Progenitor cell of endocrine pancreas (in vitro differentiated cells): ENCODE measurements around the gene FNBP1. TPM values are rescaled to one million over a fixed set of nuclear protein-coding genes. Genes with fewer than 3 reads are reported as not detected.
A peak's percentile ranks its signal among the peaks of the same experiment; 100 is the strongest.
"Not testable (repeated sequence)": the region's sequence is repeated elsewhere in the genome, so short reads cannot be mapped to it uniquely, and the experiment has no call there.

Experiments
- DNase-seq: peaks from one replicate; pipeline ENCODE4 v3.0.0; 2021; ENCODE audit warnings: low spot score; ENCODE audit not compliant: unreplicated experiment
- H3K27ac Mint-ChIP-seq: 2 replicates; pipeline ENCODE4 v1.8.0; 2021; ENCODE audit warnings: mild to moderate bottlenecking, moderate library complexity, mixed read lengths
- H3K27me3 Mint-ChIP-seq: 2 replicates; pipeline ENCODE4 v1.8.0; 2021; ENCODE audit warnings: mixed read lengths
- H3K36me3 Mint-ChIP-seq: 2 replicates; pipeline ENCODE4 v1.8.0; 2022; ENCODE audit warnings: mixed read lengths; ENCODE audit not compliant: insufficient read depth
- H3K4me1 Mint-ChIP-seq: 2 replicates; pipeline ENCODE4 v1.8.0; 2021; ENCODE audit warnings: low read depth, mixed read lengths
- H3K4me3 Mint-ChIP-seq: 2 replicates; pipeline ENCODE4 v1.8.0; 2021; ENCODE audit warnings: low read depth, mild to moderate bottlenecking, moderate library complexity, mixed read lengths
- H3K9me3 Mint-ChIP-seq: 2 replicates; pipeline ENCODE4 v1.8.0; 2021; ENCODE audit warnings: low read depth, mixed read lengths
- total RNA-seq: library from RNA; stranded (reverse); gene quantifications from 2 replicates; pipeline ENCODE4 v1.2.1, GENCODE V29; 2021
- TF ChIP-seq, protein P1 (sequence below): fragments of 200-600 bp; sonication (generic); IDR thresholded peaks from one replicate; pipeline ENCODE4 v1.5.0; 2021; ENCODE audit warnings: antibody characterized with exemption, mild to moderate bottlenecking; ENCODE audit not compliant: unreplicated experiment

Gene FNBP1
- total RNA-seq, 1 donor from 2014 or later = 44.1 TPM

DNA sequence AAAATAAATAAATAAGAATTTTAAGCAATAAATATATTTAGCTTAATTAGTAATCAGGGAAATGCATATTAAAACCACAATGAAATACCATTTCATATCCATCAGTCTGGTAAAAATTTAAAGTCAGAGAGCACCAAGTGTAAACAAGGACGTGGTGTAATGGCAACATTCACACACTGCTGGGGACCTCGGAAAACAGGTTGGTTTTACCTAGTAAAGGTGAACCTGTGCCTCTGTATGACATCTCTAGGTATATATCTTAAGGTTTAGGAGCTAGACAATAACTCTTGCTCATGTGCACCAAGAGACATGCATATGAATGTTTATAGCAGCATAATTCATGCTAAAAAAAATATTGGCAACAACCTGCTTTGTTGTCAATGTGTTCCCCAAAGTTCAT lies 29.7 kb downstream of the FNBP1 start:
- Mint-ChIP-seq H3K9me3 (peaks cover 7% of the 10 kb centered on the region), H3K27me3 (no peaks in the 10 kb centered on the region), H3K4me3 (no peak overlapping the region), H3K4me1 (peaks cover 3% of the 10 kb centered on the region), H3K36me3 (peaks cover 12% of the 10 kb centered on the region), H3K27ac (no peak overlapping the region)
- TF ChIP-seq, protein P1, sequence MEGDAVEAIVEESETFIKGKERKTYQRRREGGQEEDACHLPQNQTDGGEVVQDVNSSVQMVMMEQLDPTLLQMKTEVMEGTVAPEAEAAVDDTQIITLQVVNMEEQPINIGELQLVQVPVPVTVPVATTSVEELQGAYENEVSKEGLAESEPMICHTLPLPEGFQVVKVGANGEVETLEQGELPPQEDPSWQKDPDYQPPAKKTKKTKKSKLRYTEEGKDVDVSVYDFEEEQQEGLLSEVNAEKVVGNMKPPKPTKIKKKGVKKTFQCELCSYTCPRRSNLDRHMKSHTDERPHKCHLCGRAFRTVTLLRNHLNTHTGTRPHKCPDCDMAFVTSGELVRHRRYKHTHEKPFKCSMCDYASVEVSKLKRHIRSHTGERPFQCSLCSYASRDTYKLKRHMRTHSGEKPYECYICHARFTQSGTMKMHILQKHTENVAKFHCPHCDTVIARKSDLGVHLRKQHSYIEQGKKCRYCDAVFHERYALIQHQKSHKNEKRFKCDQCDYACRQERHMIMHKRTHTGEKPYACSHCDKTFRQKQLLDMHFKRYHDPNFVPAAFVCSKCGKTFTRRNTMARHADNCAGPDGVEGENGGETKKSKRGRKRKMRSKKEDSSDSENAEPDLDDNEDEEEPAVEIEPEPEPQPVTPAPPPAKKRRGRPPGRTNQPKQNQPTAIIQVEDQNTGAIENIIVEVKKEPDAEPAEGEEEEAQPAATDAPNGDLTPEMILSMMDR = no peak
- DNase-seq = no peak

- H3K4me1 Mint-ChIP-seq = peaks cover 3% of the 10 kb centered on the region
- H3K27me3 Mint-ChIP-seq = no peaks in the 10 kb centered on the region
- H3K4me3 Mint-ChIP-seq = no peak overlapping the region
- H3K36me3 Mint-ChIP-seq = peaks cover 9% of the 10 kb centered on the region
- no peak for DNase-seq
- TF ChIP-seq, protein P1 = no peak
- H3K9me3 Mint-ChIP-seq = peaks cover 7% of the 10 kb centered on the region
- H3K27ac Mint-ChIP-seq = no peak overlapping the region
Measured at GRCh38 chr9:130010151-130010988, 32.6 kb downstream of the FNBP1 start.

GRCh38 chr9:130009546-130009945 lies 33.4 kb downstream of the FNBP1 start:
- not testable (repeated sequence) for H3K4me3 Mint-ChIP-seq, DNase-seq, H3K9me3 Mint-ChIP-seq, H3K4me1 Mint-ChIP-seq, H3K27ac Mint-ChIP-seq, H3K27me3 Mint-ChIP-seq, H3K36me3 Mint-ChIP-seq

DNA sequence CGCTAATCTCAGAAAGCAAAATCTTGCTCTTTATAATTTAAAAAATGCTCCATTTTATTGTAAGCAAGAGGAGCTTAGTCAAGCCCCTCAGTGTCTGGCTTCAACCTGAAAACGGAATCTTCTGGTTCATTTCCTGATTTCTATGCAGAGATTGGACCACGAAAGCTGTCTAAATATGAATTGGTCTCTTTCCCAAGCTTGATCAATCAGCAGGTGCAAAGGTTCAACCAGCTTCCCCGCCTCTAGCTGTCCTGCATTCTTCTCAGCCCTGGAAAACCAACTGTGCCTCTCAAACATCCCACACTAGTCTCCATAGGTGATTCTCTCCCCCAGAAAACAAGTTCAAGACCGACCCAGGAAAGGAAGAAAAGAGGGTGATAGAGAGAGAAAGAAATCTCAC lies 34.5 kb downstream of the FNBP1 start:
- peaks cover 3% of the 10 kb centered on the region for H3K4me1 Mint-ChIP-seq
- H3K4me3 Mint-ChIP-seq = no peak overlapping the region
- DNase-seq = no peak
- H3K36me3 Mint-ChIP-seq = peaks cover 9% of the 10 kb centered on the region
- TF ChIP-seq, protein P1 = no peak
- peaks cover 7% of the 10 kb centered on the region for H3K9me3 Mint-ChIP-seq
- H3K27ac Mint-ChIP-seq = peak overlapping the region; percentile 60
- H3K27me3 Mint-ChIP-seq = no peaks in the 10 kb centered on the region

GRCh38 chr9:130006952-130007351 lies 36.0 kb downstream of the FNBP1 start:
- not testable (repeated sequence) for H3K4me3 Mint-ChIP-seq, H3K27me3 Mint-ChIP-seq, H3K9me3 Mint-ChIP-seq, H3K4me1 Mint-ChIP-seq, H3K27ac Mint-ChIP-seq, DNase-seq, H3K36me3 Mint-ChIP-seq

GRCh38 chr9:130003943-130004552 lies 38.9 kb downstream of the FNBP1 start:
- H3K27me3 Mint-ChIP-seq = no peaks in the 10 kb centered on the region
- DNase-seq = no peak
- no peaks in the 10 kb centered on the region for H3K9me3 Mint-ChIP-seq
- H3K4me3 Mint-ChIP-seq = no peak overlapping the region
- H3K4me1 Mint-ChIP-seq = peaks cover 5% of the 10 kb centered on the region
- no peak overlapping the region for H3K27ac Mint-ChIP-seq
- no peaks in the 10 kb centered on the region for H3K36me3 Mint-ChIP-seq
- TF ChIP-seq, protein P1 = no peak
